ENCODE data around the gene RASSF8.

- TF ChIP-seq CTCF (IDR thresholded peaks at IDR 0.05) (no peak), POLR2A (IDR thresholded peaks at IDR 0.05) (no peak), POLR2AphosphoS5 (IDR thresholded peaks at IDR 0.05) (no peak)
These were observed 87.7 kb downstream of the RASSF8 start for GRCh38 chr12:26046203-26046602.
